ENCODE measurements around the gene ZDHHC14.

ZDHHC14 gene

DNA sequence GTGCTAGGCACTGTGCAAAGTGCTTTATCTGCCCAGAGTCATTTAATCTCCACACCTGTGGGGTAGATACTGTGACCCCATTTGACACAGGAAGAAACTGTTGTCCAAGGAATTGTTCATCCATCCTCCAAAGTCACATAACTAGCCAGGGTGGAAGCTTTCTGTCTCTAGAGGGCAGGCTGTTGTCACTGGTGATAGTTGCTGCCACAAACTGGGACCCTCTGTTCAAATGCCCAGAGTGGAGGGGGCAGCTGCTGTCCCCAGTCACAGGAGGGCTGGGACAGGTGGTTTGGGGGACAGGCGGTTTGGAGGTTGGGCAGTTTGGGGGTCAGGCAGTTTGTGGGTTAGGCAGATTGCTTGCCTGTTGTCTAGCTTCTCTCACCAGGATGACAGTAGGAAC is 41.6 kb upstream of the ZDHHC14 start:
- Histone ChIP-seq H3K27ac (replicated peaks) (no peak overlapping the region), H3K4me3 (replicated peaks; ENCODE audit: insufficient read depth, low read length) (no peak overlapping the region), H3K27me3 (ENCODE audit: insufficient read depth, poor library complexity, severe bottlenecking) (no peaks in the 10 kb centered on the region)
- TF ChIP-seq, protein P1, sequence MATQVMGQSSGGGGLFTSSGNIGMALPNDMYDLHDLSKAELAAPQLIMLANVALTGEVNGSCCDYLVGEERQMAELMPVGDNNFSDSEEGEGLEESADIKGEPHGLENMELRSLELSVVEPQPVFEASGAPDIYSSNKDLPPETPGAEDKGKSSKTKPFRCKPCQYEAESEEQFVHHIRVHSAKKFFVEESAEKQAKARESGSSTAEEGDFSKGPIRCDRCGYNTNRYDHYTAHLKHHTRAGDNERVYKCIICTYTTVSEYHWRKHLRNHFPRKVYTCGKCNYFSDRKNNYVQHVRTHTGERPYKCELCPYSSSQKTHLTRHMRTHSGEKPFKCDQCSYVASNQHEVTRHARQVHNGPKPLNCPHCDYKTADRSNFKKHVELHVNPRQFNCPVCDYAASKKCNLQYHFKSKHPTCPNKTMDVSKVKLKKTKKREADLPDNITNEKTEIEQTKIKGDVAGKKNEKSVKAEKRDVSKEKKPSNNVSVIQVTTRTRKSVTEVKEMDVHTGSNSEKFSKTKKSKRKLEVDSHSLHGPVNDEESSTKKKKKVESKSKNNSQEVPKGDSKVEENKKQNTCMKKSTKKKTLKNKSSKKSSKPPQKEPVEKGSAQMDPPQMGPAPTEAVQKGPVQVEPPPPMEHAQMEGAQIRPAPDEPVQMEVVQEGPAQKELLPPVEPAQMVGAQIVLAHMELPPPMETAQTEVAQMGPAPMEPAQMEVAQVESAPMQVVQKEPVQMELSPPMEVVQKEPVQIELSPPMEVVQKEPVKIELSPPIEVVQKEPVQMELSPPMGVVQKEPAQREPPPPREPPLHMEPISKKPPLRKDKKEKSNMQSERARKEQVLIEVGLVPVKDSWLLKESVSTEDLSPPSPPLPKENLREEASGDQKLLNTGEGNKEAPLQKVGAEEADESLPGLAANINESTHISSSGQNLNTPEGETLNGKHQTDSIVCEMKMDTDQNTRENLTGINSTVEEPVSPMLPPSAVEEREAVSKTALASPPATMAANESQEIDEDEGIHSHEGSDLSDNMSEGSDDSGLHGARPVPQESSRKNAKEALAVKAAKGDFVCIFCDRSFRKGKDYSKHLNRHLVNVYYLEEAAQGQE (IDR thresholded peaks at IDR 0.05; ENCODE audit: insufficient replicate concordance, low read depth), result no peak
- TF ChIP-seq GABPA (IDR thresholded peaks at IDR 0.05; ENCODE audit: low read depth), result no peak
- TF ChIP-seq POLR2AphosphoS5 (IDR thresholded peaks at IDR 0.05; ENCODE audit: low read depth), result no peak
- no peak for TF ChIP-seq SPI1 (IDR thresholded peaks at IDR 0.05; ENCODE audit: borderline replicate concordance, low read depth)
- TF ChIP-seq, protein P2, sequence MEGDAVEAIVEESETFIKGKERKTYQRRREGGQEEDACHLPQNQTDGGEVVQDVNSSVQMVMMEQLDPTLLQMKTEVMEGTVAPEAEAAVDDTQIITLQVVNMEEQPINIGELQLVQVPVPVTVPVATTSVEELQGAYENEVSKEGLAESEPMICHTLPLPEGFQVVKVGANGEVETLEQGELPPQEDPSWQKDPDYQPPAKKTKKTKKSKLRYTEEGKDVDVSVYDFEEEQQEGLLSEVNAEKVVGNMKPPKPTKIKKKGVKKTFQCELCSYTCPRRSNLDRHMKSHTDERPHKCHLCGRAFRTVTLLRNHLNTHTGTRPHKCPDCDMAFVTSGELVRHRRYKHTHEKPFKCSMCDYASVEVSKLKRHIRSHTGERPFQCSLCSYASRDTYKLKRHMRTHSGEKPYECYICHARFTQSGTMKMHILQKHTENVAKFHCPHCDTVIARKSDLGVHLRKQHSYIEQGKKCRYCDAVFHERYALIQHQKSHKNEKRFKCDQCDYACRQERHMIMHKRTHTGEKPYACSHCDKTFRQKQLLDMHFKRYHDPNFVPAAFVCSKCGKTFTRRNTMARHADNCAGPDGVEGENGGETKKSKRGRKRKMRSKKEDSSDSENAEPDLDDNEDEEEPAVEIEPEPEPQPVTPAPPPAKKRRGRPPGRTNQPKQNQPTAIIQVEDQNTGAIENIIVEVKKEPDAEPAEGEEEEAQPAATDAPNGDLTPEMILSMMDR (IDR thresholded peaks at IDR 0.05; ENCODE audit: insufficient read depth, low read length), result no peak
- DNase-seq (ENCODE audit: low read depth in 1 of 2, low spot score in 1 of 2), result no peak

DNA sequence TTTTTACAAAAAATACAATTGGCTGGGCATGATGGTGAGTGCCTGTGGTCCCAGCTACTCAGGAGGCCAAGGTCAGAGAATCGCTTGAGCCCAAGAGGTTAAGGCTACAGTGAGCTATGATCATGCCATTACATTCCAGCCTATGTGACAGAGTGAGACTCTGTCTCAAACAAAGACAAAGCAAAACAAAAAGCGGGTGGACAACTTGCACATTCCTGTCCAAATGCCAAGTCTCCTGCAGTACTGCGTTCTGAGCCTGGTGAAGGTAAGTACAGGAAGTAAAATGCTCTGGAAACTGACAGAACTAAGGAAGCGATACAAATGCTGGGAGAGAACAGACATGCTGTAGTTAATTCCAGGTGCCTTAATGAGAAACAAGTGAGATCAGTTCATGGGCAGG is 37.3 kb upstream of the ZDHHC14 start:
- no peak overlapping the region for H3K4me3 ChIP-seq (replicated peaks; ENCODE audit: insufficient read depth, low read length)
- TF ChIP-seq POLR2AphosphoS5 (IDR thresholded peaks at IDR 0.05; ENCODE audit: low read depth) (no peak), GABPA (IDR thresholded peaks at IDR 0.05; ENCODE audit: low read depth) (no peak)
- DNase-seq (ENCODE audit: low read depth in 1 of 2, low spot score in 1 of 2), result no peak
- H3K27ac ChIP-seq (replicated peaks), result no peak overlapping the region
- H3K27me3 ChIP-seq (ENCODE audit: insufficient read depth, poor library complexity, severe bottlenecking), result no peaks in the 10 kb centered on the region

DNA sequence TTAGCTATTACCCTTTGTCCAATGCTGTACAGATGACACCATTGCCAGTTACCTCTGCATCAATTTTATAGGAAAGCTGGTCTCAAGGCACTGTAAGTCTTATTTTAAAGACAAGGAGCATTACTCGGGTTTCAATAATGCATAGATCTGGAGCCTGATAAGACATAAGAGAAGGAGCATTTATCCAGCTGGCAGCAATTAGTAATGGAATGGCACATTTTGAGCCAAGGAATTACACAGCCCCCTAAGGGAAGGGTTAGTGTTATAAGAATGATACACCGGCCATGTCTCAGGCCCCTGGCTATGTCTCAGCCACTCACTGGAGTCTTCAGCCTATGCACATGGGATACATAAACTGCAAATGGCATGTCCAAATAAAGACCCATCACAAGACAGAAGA is 34.6 kb upstream of the ZDHHC14 start:
- Histone ChIP-seq H3K27ac (replicated peaks) (no peak overlapping the region), H3K27me3 (ENCODE audit: insufficient read depth, poor library complexity, severe bottlenecking) (no peaks in the 10 kb centered on the region), H3K4me3 (replicated peaks; ENCODE audit: insufficient read depth, low read length) (no peak overlapping the region)
- no peak for DNase-seq (ENCODE audit: low read depth in 1 of 2, low spot score in 1 of 2)
- no peak for TF ChIP-seq GABPA (IDR thresholded peaks at IDR 0.05; ENCODE audit: low read depth)
- TF ChIP-seq, protein P2 (IDR thresholded peaks at IDR 0.05; ENCODE audit: insufficient read depth, low read length), result no peak
- no peak for TF ChIP-seq SPI1 (IDR thresholded peaks at IDR 0.05; ENCODE audit: borderline replicate concordance, low read depth)
- TF ChIP-seq POLR2AphosphoS5 (IDR thresholded peaks at IDR 0.05; ENCODE audit: low read depth), result no peak
- TF ChIP-seq, protein P1 (IDR thresholded peaks at IDR 0.05; ENCODE audit: insufficient replicate concordance, low read depth), result no peak

DNA sequence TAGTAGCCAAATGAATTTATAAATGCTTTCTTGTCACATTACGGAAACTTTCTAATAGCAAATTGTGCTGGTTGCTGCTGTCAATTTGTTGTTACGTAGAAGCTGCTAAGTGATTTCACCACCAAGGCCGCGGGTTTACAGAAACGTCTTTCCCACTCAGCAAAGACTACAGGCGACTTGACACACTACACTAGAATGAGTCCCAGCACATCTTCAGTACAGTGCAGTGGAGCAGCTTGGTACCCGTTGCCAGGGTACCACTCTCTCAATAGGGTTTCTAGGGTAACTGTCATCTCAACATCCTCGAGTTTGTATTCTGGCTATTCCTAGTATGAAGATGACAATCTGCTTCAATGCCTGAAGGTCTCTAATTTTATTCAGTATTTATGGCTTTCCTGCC is 22.7 kb upstream of the ZDHHC14 start:
- Histone ChIP-seq H3K27ac (replicated peaks) (no peak overlapping the region), H3K27me3 (ENCODE audit: insufficient read depth, poor library complexity, severe bottlenecking) (no peaks in the 10 kb centered on the region)
- DNase-seq (ENCODE audit: low read depth in 1 of 2, low spot score in 1 of 2), result no peak

More for the DNA sequence above, 22.7 kb upstream of the ZDHHC14 start:
- TF ChIP-seq SPI1 (IDR thresholded peaks at IDR 0.05; ENCODE audit: borderline replicate concordance, low read depth), result no peak
- TF ChIP-seq GABPA (IDR thresholded peaks at IDR 0.05; ENCODE audit: low read depth), result no peak
- TF ChIP-seq, protein P1 (IDR thresholded peaks at IDR 0.05; ENCODE audit: insufficient replicate concordance, low read depth), result no peak
- TF ChIP-seq, protein P2 (IDR thresholded peaks at IDR 0.05; ENCODE audit: insufficient read depth, low read length), result no peak
- no peak for TF ChIP-seq POLR2AphosphoS5 (IDR thresholded peaks at IDR 0.05; ENCODE audit: low read depth)
- no peak overlapping the region for H3K4me3 ChIP-seq (replicated peaks; ENCODE audit: insufficient read depth, low read length)
